OCI-LY7 (cell line): ENCODE data around the gene BRINP2.

Experiments
- EZH2phosphoT487 ChIP-seq: fragments of 200-600 bp; sonication (generic); IDR thresholded peaks from 2 replicates; pipeline ENCODE4 v1.6.1; 2018; ENCODE audit warnings: low read depth, borderline replicate concordance, mild to moderate bottlenecking, mixed run types, antibody characterized with exemption, low read length, moderate library complexity, mixed read lengths
- TF ChIP-seq, protein P1 (sequence below): fragments of 200-600 bp; sonication (generic); conservative IDR thresholded peaks from 2 replicates; pipeline ENCODE4 v1.5.1; 2014; ENCODE audit warnings: mild to moderate bottlenecking, antibody characterized with exemption, low read length, moderate library complexity, mixed read lengths

DNA sequence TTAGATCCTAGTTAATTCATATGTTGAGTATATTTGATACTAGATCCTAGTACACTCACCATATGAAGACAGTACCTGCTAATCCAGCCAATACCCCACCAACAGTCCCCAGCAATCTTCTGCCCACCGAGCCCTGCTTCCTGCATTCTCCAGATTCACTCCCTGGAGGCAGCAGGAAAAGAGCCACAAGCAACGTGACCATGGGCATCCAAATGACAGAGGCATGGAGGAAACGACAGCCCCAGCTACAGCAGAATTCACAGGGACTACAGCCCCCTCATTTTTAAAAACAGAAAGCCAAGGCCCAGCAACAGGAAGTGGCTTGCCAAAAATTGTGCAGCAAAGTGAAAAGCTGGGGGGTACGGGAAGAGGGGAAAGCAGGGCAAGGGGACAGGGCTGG, 35.5 kb upstream of the BRINP2 start:
- TF ChIP-seq, protein P1, sequence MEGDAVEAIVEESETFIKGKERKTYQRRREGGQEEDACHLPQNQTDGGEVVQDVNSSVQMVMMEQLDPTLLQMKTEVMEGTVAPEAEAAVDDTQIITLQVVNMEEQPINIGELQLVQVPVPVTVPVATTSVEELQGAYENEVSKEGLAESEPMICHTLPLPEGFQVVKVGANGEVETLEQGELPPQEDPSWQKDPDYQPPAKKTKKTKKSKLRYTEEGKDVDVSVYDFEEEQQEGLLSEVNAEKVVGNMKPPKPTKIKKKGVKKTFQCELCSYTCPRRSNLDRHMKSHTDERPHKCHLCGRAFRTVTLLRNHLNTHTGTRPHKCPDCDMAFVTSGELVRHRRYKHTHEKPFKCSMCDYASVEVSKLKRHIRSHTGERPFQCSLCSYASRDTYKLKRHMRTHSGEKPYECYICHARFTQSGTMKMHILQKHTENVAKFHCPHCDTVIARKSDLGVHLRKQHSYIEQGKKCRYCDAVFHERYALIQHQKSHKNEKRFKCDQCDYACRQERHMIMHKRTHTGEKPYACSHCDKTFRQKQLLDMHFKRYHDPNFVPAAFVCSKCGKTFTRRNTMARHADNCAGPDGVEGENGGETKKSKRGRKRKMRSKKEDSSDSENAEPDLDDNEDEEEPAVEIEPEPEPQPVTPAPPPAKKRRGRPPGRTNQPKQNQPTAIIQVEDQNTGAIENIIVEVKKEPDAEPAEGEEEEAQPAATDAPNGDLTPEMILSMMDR: no peak
- no peak for TF ChIP-seq EZH2phosphoT487
